ENCODE measurements around the gene PLEKHD1. TPM values are rescaled to one million over a fixed set of nuclear protein-coding genes. Genes with fewer than 3 reads are reported as not detected.

Gene PLEKHD1
- total and polyA plus RNA-seq, 2 of the 8 experiments (the other 6 are each of a cell fraction or from before 2014, with no cell fraction given) = 0.24 to 0.48 TPM

DNA sequence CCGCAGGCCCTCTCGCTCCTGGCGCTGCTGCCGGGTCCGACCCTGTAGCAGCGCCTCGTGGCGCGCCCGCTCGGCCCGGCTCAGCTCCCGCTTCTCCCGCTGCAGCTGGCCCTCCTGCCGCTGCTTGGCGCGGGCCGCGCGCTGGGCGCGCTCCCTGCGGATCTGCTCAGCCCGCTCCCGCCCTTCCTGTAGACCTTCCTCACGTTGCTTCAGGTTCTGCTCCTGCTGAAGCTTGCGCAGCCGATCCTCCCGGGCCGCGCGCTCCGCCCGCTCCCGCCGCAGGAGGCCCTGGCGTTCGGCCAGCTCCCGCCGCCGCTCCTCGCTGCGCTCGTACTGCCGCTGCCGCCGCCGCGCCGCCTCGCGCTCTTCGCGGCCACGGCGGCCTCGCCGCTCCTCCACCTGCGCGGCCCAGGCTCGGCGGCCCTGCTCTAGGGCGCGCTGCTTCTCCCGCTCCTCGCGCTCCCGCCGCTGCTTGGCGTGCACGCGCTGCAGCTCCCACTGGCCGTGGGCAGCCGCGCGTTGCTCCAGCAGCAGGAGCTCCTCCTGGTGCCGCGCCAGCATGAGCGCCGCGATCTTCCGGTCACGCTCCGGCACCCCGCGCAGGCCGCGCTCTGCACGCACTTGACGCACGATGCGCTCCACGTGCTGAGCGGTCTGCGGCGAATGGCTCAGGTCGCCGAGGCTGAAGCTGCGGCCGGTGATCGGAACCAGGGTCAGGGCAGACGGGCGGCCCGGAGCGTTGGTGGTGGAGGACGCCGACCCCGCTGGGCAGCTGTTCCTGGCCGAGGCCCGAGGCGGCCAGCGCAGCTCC is 87.7 kb downstream of the PLEKHD1 start (continued):
- TF ChIP-seq CHD7 (IDR thresholded peaks at IDR 0.05; ENCODE audit: insufficient replicate concordance, low read length) = no peak
- TF ChIP-seq BACH1 (IDR thresholded peaks at IDR 0.05; ENCODE audit: low read length) = no peak
- no peak for TF ChIP-seq SP4 (IDR thresholded peaks at IDR 0.05; ENCODE audit: low read length)
- no peak for TF ChIP-seq SIN3A (conservative IDR thresholded peaks at IDR 0.05 in 1 of 2, IDR thresholded peaks at IDR 0.05 in 1 of 2; ENCODE audit: low read depth in 1 of 2, low read length in 2 of 2)
- no peak for TF ChIP-seq SP1 (IDR thresholded peaks at IDR 0.05; ENCODE audit: low read depth, low read length)
- TF ChIP-seq EZH2 (IDR thresholded peaks at IDR 0.05; ENCODE audit: low read depth, low read length, severe bottlenecking) = peak; percentile 58
- no peak for TF ChIP-seq RFX5 (IDR thresholded peaks at IDR 0.05; ENCODE audit: borderline replicate concordance, low read depth, low read length)
- TF ChIP-seq BCL11A (IDR thresholded peaks at IDR 0.05; ENCODE audit: low read depth in 2 of 2, low read length in 2 of 2) = no peak
- no peak for TF ChIP-seq ASH2L (IDR thresholded peaks at IDR 0.05; ENCODE audit: low read length)
- no peak for TF ChIP-seq RXRA (IDR thresholded peaks at IDR 0.05; ENCODE audit: insufficient read depth, low read depth, low read length)
- no peak for TF ChIP-seq CBX5 (IDR thresholded peaks at IDR 0.05; ENCODE audit: low read depth, low read length)
